Heart right ventricle (tissue), 16 donors: ENCODE data around the gene MISP3. TPM values are rescaled to one million over a fixed set of nuclear protein-coding genes. Genes with fewer than 3 reads are reported as not detected.
"Not testable (repeated sequence)": the region's sequence is repeated elsewhere in the genome, so short reads cannot be mapped to it uniquely, and the experiment has no call there.

ENCODE experiments used
- ATAC-seq, 8 donors: fragments of 200-7000 bp; cut with Tn5 transposase; one replicate each; pipeline ENCODE4 v1.9.1; 2020; ENCODE audit warnings: mild to moderate bottlenecking in 8 of 8, moderate library complexity in 8 of 8, moderate number of reproducible peaks in 1 of 8
- DNase-seq, 2 donors: peaks; one replicate each; pipeline ENCODE4 v3.0.0-alpha.2; 2020
- H3K27ac ChIP-seq, 10 donors: fragments of 200-600 bp; sonication (generic) in 2 of 10; one replicate each; pipeline versions ENCODE4 v1.5.0 to v1.8.0; 2020 to 2022; ENCODE audit warnings: mild to moderate bottlenecking in 3 of 10
- H3K27me3 ChIP-seq, 7 donors: fragments of 200-600 bp; one replicate each; pipeline ENCODE4 v1.8.0; 2021 to 2022; ENCODE audit warnings: mild to moderate bottlenecking in 2 of 7
- H3K36me3 ChIP-seq, 9 donors: fragments of 200-600 bp; sonication (generic) in 1 of 9; one replicate each; pipeline versions ENCODE4 v1.5.0 to v1.8.0; 2020 to 2022; ENCODE audit warnings: mild to moderate bottlenecking in 2 of 9
- H3K4me1 ChIP-seq, 9 donors: fragments of 200-600 bp; sonication (generic) in 1 of 9; one replicate each; pipeline versions ENCODE4 v1.5.0 to v1.8.0; 2020 to 2022; ENCODE audit warnings: mild to moderate bottlenecking in 4 of 9
- H3K4me3 ChIP-seq, 10 donors: fragments of 200-600 bp; sonication (generic) in 2 of 10; one replicate each; pipeline versions ENCODE4 v1.5.0 to v1.8.0; 2020 to 2022; ENCODE audit warnings: mild to moderate bottlenecking in 7 of 10, moderate library complexity in 2 of 10
- H3K9me3 ChIP-seq, 11 donors: fragments of 200-600 bp in 10 of 11; sonication (generic) in 2 of 11; one replicate each; pipeline versions ENCODE4 v1.5.0 to v1.8.0; 2013 to 2022; ENCODE audit warnings: mild to moderate bottlenecking in 2 of 11, control low read depth in 1 of 11, moderate library complexity in 1 of 11
- CTCF ChIP-seq, 9 donors: fragments of 200-600 bp; sonication (generic) in 2 of 9; IDR thresholded peaks; one replicate each; pipeline versions ENCODE4 v1.5.0 to v1.8.0; 2021 to 2022; ENCODE audit warnings: antibody characterized with exemption in 9 of 9, mild to moderate bottlenecking in 5 of 9, moderate library complexity in 1 of 9
- WGBS, 2 donors: extraction: QIAGEN DNeasy Blood & Tissue Kit; methylation state at CpG; one replicate each; pipeline ENCODE4 v1.1.7; 2013; ENCODE audit warnings: inconsistent platforms in 1 of 2; 5-methylcytosine and 5-hydroxymethylcytosine counted together
- intact Hi-C, 10 donors: fragments of 100-400 bp; cut with DNase I; formaldehyde crosslinking; loops; one replicate each; pipeline versions ENCODE4 v1.11.1 to v1.14.2; 2022
- long read RNA-seq, 3 donors: library from polyadenylated mRNA; unstranded; transcript quantifications; one replicate each; pipeline ENCODE4 v2.0.0, GENCODE V29; 2020 to 2021
- polyA plus RNA-seq, 2 donors: library from polyadenylated mRNA; stranded (reverse); fragments of 200-250 nt; gene quantifications; one replicate each; pipeline ENCODE4 v1.2.3, GENCODE V29; 2013
- total RNA-seq, 10 donors: library from RNA; stranded (reverse); fragmentation: NEBNext Ultra II Directional in 3 of 10; extraction: Animal tissue kit (Norgen Biotek cat#: 25700) in 3 of 10; gene quantifications; one replicate each; pipeline versions ENCODE4 v1.2.1 to v1.2.4, GENCODE V29; 2021 to 2023
- donor health status: Arrhythmogenic right ventricular cardiomyopathy.
- donor health status: ischemic (EF 13 %, LVEDD 7.1; RV severe dilation, severe dysfunction).
- donor health status: healthy with polysubstance abuse.
- donor health status: DM: no; HTN: yes; CAD: no.
- donor health status: DM: no; HTN: no; CAD: no.
- donor health status: ischemic (EF 25% LVEDD 6.9; RV normal size, moderate dysfunction).
- donor health status: ischemic (EF 25% LVEDD 5.7; RV mildly dilated, moderate dysfunction).
- donor health status: healthy.
- donor health status: DM: yes; HTN: yes; CAD: no.
- donor health status: Ischemic cardiomyopathy.
- donor health status: ischemic (EF 35%, LVEDD 5.7; RV mildly dilated, moderate dysfunction).
- donor health status: nonischemic (EF 11% LVEDD 7.7; RV severe dilation, severe dysfunction).
- donor health status: DM: yes; HTN: yes; CAD: no.
- donor health status: PGD.
- donor health status: ischemic (EF 29% LVEDD 5.4; RV normal size, mild dysfunction).
- donor health status: nonischemic (EF 23%, LVEDD 6.1; RV moderate dilation, normal function).

Gene MISP3
- total RNA-seq (10 to 100 TPM in 1 of 10 donors, 1 to 10 TPM in 9; 3.1 to 10.3 (median 5.9) TPM), polyA plus RNA-seq (10 to 100 TPM in 1 of 2 donors, 1 to 10 TPM in 1; 5.7 to 12.4 TPM)
- long read RNA-seq, donor 1, transcript MISP3-204 (1 exons, 2,187 nt), result major isoform, 12 of 35 reads
- long read RNA-seq, donor 1, transcript MISP3-202 (3 exons, 1,535 nt), result minor isoform, 11 of 35 reads
- long read RNA-seq, donor 1, partial matches to known transcripts, result 10 of 35 reads
- long read RNA-seq, donor 1, other reads (novel, unspliced or antisense), result 2 of 35 reads
- long read RNA-seq, donor 2, transcript MISP3-204 (1 exons, 2,187 nt), result major isoform, 8 of 17 reads
- long read RNA-seq, donor 2, transcript MISP3-202 (3 exons, 1,535 nt), result minor isoform, 6 of 17 reads
- long read RNA-seq, donor 2, partial matches to known transcripts, result 3 of 17 reads
- long read RNA-seq, donor 2, other reads (novel, unspliced or antisense), result 0 of 17 reads
- long read RNA-seq, donor 3, partial matches to known transcripts, result 0 of 4 reads
- long read RNA-seq, donor 3, other reads (novel, unspliced or antisense), result 0 of 4 reads

- ATAC-seq (peak; percentile 10 to 63 (median 38)), DNase-seq (peak in 1 of 2 donors; percentile 61)
- H3K36me3 ChIP-seq, result no peaks in the 10 kb centered on the region
- 1 to 2% methylated on average over 49 to 51 of the region's 51 CpGs for WGBS, 2 donors
- peak in 1 of 9 donors; percentile 0 for TF ChIP-seq CTCF (IDR thresholded peaks at IDR 0.05)
- peaks cover 0 to 10% (median 0%) of the 10 kb centered on the region in 7 donors for H3K27me3 ChIP-seq
- H3K4me1 ChIP-seq, result peaks cover 11 to 46% (median 37%) of the 10 kb centered on the region in 9 donors
- H3K4me3 ChIP-seq, result peak within 1 kb of the TSS; percentile 71 to 97 (median 82)
- peak within 1 kb of the TSS; percentile 87 to 97 (median 90) for H3K27ac ChIP-seq
- intact Hi-C loops, result loop anchor here in 7 of 10 donors (1.0 to 10.0 kb wide), 12 partner anchors 64 to 478 kb away; partner anchors contain the start of genes ASF1B (in 3 of the 7), C19orf53 (in 1 of the 7), DCAF15 (in 1 of the 7) and MRI1 (in 1 of the 7)
- H3K9me3 ChIP-seq, result no peaks in the 10 kb centered on the region
Observed at GRCh38 chr19:14072535-14073260, at the start of gene MISP3. Gene MISP3 (plus strand): TSS chr19:14072786. CDS start chr19:14073310, 524 bp downstream.

- DNase-seq (peak in 1 of 2 donors; percentile 46), ATAC-seq (peak; percentile 61 to 93 (median 76))
- intact Hi-C loops, result no loop called here
- WGBS, 2 donors, result 46% methylated on average over 9 of the region's 9 CpGs
- Histone ChIP-seq H3K27me3 (no peaks in the 10 kb centered on the region), H3K4me3 (no peak overlapping the region), H3K27ac (peak overlapping the region in 7 of 10 donors; percentile 3 to 54 (median 24)), H3K4me1 (peaks cover 0 to 28% (median 0%) of the 10 kb centered on the region in 9 donors), H3K36me3 (no peaks in the 10 kb centered on the region), H3K9me3 (no peaks in the 10 kb centered on the region)
- TF ChIP-seq CTCF (IDR thresholded peaks at IDR 0.05), result peak; percentile 9 to 55 (median 47)
Observed at GRCh38 chr19:14023404-14024235, 49.0 kb upstream of the MISP3 start.

GRCh38 chr19:14026652-14027192 is 45.9 kb upstream of the MISP3 start:
- H3K4me3 ChIP-seq, intact Hi-C loops, H3K9me3 ChIP-seq, DNase-seq, H3K27ac ChIP-seq, H3K36me3 ChIP-seq, ATAC-seq, H3K27me3 ChIP-seq: not testable (repeated sequence)
- peaks cover 0 to 31% (median 8%) of the 10 kb centered on the region in 9 donors for H3K4me1 ChIP-seq
- WGBS, 2 donors, result 92% methylated on average over 5 of the region's 5 CpGs

GRCh38 chr19:14027856-14028450 is 44.6 kb upstream of the MISP3 start, which contains the start of gene RLN3:
Gene RLN3 (plus strand): TSS chr19:14028148. CDS start chr19:14028205, 57 bp downstream.
- no peak for TF ChIP-seq CTCF (IDR thresholded peaks at IDR 0.05)
- Histone ChIP-seq H3K27me3 (peaks cover 0 to 5% (median 0%) of the 10 kb centered on the region in 7 donors), H3K4me1 (peaks cover 0 to 39% (median 13%) of the 10 kb centered on the region in 9 donors), H3K27ac (no peak within 1 kb of the TSS), H3K9me3 (no peaks in the 10 kb centered on the region), H3K4me3 (no peak within 1 kb of the TSS), H3K36me3 (no peaks in the 10 kb centered on the region)
- ATAC-seq (no peak), DNase-seq (no peak)
- intact Hi-C loops, result no loop called here
- 49 to 57% methylated on average over 24 of the region's 24 CpGs for WGBS, 2 donors
